MM.1S (cell line): Measurements from ENCODE around the gene SLC4A8.

ENCODE experiments used
- DNase-seq: peaks from one replicate; pipeline ENCODE4 v3.0.0-alpha.2; 2015
- H2AFZ ChIP-seq: fragments of 300-600 bp; sonication (generic); 2 replicates; pipeline ENCODE4 v1.6.0; 2016; ENCODE audit warnings: antibody characterized with exemption, low read length
- H3F3A ChIP-seq: fragments of 300-600 bp; sonication (generic); 2 replicates; pipeline ENCODE4 v1.6.1; 2016; ENCODE audit warnings: mild to moderate bottlenecking, antibody characterized with exemption, low read length, moderate library complexity, mixed read lengths; ENCODE audit not compliant: insufficient read depth
- H3K27ac ChIP-seq: fragments of 300-600 bp; sonication (generic); 2 replicates; pipeline ENCODE4 v1.5.1; 2016; ENCODE audit warnings: mild to moderate bottlenecking, low read length
- H3K27me3 ChIP-seq: fragments of 300-600 bp; sonication (generic); replicated peaks from 2 replicates; pipeline ENCODE4 v1.6.0; 2016; ENCODE audit warnings: low read length; ENCODE audit not compliant: insufficient read depth
- H3K36me3 ChIP-seq: fragments of 300-600 bp; sonication (generic); replicated peaks from 2 replicates; pipeline ENCODE4 v1.6.1; 2016; ENCODE audit warnings: mild to moderate bottlenecking, low read length, mixed read lengths; ENCODE audit not compliant: insufficient read depth
- H3K4me1 ChIP-seq: fragments of 300-600 bp; sonication (generic); 2 replicates; pipeline ENCODE4 v1.6.1; 2016; ENCODE audit warnings: low read length, mixed read lengths
- H3K4me2 ChIP-seq: fragments of 300-600 bp; sonication (generic); 2 replicates; pipeline ENCODE4 v1.6.0; 2016; ENCODE audit warnings: low read depth, low read length
- H3K4me3 ChIP-seq: fragments of 300-600 bp; sonication (generic); 2 replicates; pipeline ENCODE4 v1.5.1; 2016; ENCODE audit warnings: low read length, mixed read lengths
- H3K79me2 ChIP-seq: fragments of 300-600 bp; sonication (generic); 2 replicates; pipeline ENCODE4 v1.6.1; 2016; ENCODE audit warnings: mixed run types, low read length, mixed read lengths
- H3K9ac ChIP-seq: fragments of 300-600 bp; sonication (generic); 2 replicates; pipeline ENCODE4 v1.6.1; 2016; ENCODE audit warnings: low read length, mixed read lengths
- H3K9me2 ChIP-seq: fragments of 300-600 bp; sonication (generic); replicated peaks from 2 replicates; pipeline ENCODE4 v1.6.1; 2016; ENCODE audit warnings: mild to moderate bottlenecking, low read length, mixed read lengths; ENCODE audit not compliant: insufficient read depth
- H3K9me3 ChIP-seq: fragments of 300-600 bp; sonication (generic); replicated peaks from 2 replicates; pipeline ENCODE4 v1.6.1; 2016; ENCODE audit warnings: mild to moderate bottlenecking, low read length, mixed read lengths; ENCODE audit not compliant: insufficient read depth
- H4K20me1 ChIP-seq: fragments of 300-600 bp; sonication (generic); 2 replicates; pipeline ENCODE4 v1.6.1; 2016; ENCODE audit warnings: mild to moderate bottlenecking, low read length, moderate library complexity, mixed read lengths; ENCODE audit not compliant: insufficient read depth
- CTCF ChIP-seq: fragments of 300-600 bp; sonication (generic); IDR thresholded peaks from 2 replicates; pipeline ENCODE4 v1.5.1; 2016; ENCODE audit warnings: antibody characterized with exemption, low read length, mixed read lengths
- EZH2 ChIP-seq: fragments of 300-600 bp; sonication (generic); optimal IDR thresholded peaks from 2 replicates; pipeline ENCODE3; 2017; ENCODE audit warnings: low read depth, mild to moderate bottlenecking, antibody characterized with exemption, low read length, mixed read lengths
- EZH2phosphoT487 ChIP-seq: fragments of 300-600 bp; sonication (generic); IDR thresholded peaks from 2 replicates; pipeline ENCODE4 v1.6.1; 2018; ENCODE audit warnings: antibody characterized with exemption, low read length

The SLC4A8 gene

GRCh38 chr12:51460519-51460918 is 35.9 kb downstream of the SLC4A8 start:
- Histone ChIP-seq H3K27me3 (no peaks in the 10 kb centered on the region), H3K4me2 (no peak overlapping the region), H3K4me3 (no peak overlapping the region), H3K9ac (no peak overlapping the region), H2AFZ (no peak overlapping the region), H3K4me1 (0 out of 2 replicates have a peak, but pooled peaks cover 4% of the 10 kb centered on the region), H3K36me3 (no peaks in the 10 kb centered on the region), H3K27ac (no peak overlapping the region), H3K79me2 (no peaks in the 10 kb centered on the region), H3K9me2 (no peaks in the 10 kb centered on the region), H4K20me1 (no peaks in the 10 kb centered on the region), H3F3A (no peaks in the 10 kb centered on the region), H3K9me3 (no peaks in the 10 kb centered on the region)
- TF ChIP-seq CTCF (no peak), EZH2phosphoT487 (no peak), EZH2 (no peak)
- no peak for DNase-seq

GRCh38 chr12:51465491-51465890 is 40.9 kb downstream of the SLC4A8 start:
- no peak for DNase-seq
- H2AFZ ChIP-seq = no peak overlapping the region
- H3K36me3 ChIP-seq = no peaks in the 10 kb centered on the region
- no peaks in the 10 kb centered on the region for H3K9me3 ChIP-seq
- no peak for TF ChIP-seq EZH2phosphoT487
- TF ChIP-seq CTCF = no peak
- TF ChIP-seq EZH2 = no peak
- no peaks in the 10 kb centered on the region for H3K27me3 ChIP-seq
- H3K79me2 ChIP-seq = no peaks in the 10 kb centered on the region
- no peak overlapping the region for H3K27ac ChIP-seq
- H3K4me3 ChIP-seq = no peak overlapping the region
- H3K4me2 ChIP-seq = no peak overlapping the region
- no peaks in the 10 kb centered on the region for H3F3A ChIP-seq
- no peaks in the 10 kb centered on the region for H4K20me1 ChIP-seq
- H3K9ac ChIP-seq = no peak overlapping the region
- H3K9me2 ChIP-seq = no peaks in the 10 kb centered on the region
- 0 out of 2 replicates have a peak, but pooled peaks cover 4% of the 10 kb centered on the region for H3K4me1 ChIP-seq

GRCh38 chr12:51470116-51470515 is 45.5 kb downstream of the SLC4A8 start:
- Histone ChIP-seq H3K9me2 (no peaks in the 10 kb centered on the region), H3K4me3 (no peak overlapping the region), H3K4me1 (no peaks in the 10 kb centered on the region), H3K27me3 (no peaks in the 10 kb centered on the region), H3K27ac (no peak overlapping the region), H3K4me2 (no peak overlapping the region), H3K9ac (no peak overlapping the region), H3K9me3 (no peaks in the 10 kb centered on the region), H4K20me1 (no peaks in the 10 kb centered on the region), H3F3A (no peaks in the 10 kb centered on the region), H2AFZ (no peak overlapping the region), H3K36me3 (no peaks in the 10 kb centered on the region), H3K79me2 (no peaks in the 10 kb centered on the region)
- no peak for DNase-seq
- no peak for TF ChIP-seq CTCF
- TF ChIP-seq EZH2 = no peak
- no peak for TF ChIP-seq EZH2phosphoT487
